ENCODE measurements around the gene FUBP1.

Gene FUBP1

GRCh38 chr1:77976433-77977076 lies 2.3 kb downstream of the FUBP1 start:
- Histone ChIP-seq H3K36me3 (ENCODE audit: insufficient read depth, insufficient read length, low read length) (peaks cover 67% of the 10 kb centered on the region), H3K27me3 (ENCODE audit: insufficient read depth, insufficient read length) (no peaks in the 10 kb centered on the region), H3K4me1 (ENCODE audit: insufficient read depth, insufficient read length) (no peaks in the 10 kb centered on the region), H3K4me3 (ENCODE audit: insufficient read length, low read depth) (peak overlapping the region; percentile 100), H3K9me3 (ENCODE audit: insufficient read depth, low read length) (no peaks in the 10 kb centered on the region), H3K9ac (ENCODE audit: insufficient read length, low read depth) (peak overlapping the region; percentile 100)
- no peak for DNase-seq (ENCODE audit: low read depth, low spot score)
- no peak for TF ChIP-seq SUZ12 (IDR thresholded peaks at IDR 0.05; ENCODE audit: extremely low read depth, insufficient read depth, insufficient read length)
- no peak for TF ChIP-seq YY1 (IDR thresholded peaks at IDR 0.05; ENCODE audit: insufficient read depth, insufficient read length)
- no peak for TF ChIP-seq ZNF274 (IDR thresholded peaks at IDR 0.05; ENCODE audit: low read depth, low read length)

- H3K4me3 ChIP-seq (ENCODE audit: insufficient read length, low read depth), result peak overlapping the region; percentile 100
Measured at GRCh38 chr1:77975907-77976306, 3.0 kb downstream of the FUBP1 start.

DNA sequence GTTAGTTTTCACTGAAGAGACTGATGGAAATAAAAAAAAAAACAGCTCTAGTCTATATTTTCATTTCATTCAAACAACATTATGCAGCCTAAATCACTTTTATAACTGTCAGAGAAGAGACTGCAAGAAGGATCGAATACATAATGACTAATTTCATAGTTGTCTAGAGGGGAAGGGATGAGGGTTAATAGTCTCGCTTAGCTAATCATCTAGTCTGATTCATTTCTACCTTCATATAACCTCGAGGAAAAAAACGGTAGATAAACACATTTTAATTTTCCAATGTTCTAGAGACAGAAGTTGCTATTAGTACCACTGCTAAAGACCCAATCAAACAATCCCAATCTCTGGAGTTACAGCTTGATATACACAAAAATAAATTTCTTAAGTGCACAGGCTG lies 3.5 kb downstream of the FUBP1 start:
- no peaks in the 10 kb centered on the region for H3K4me1 ChIP-seq (ENCODE audit: insufficient read depth, insufficient read length)
- H3K36me3 ChIP-seq (ENCODE audit: insufficient read depth, insufficient read length, low read length), result peaks cover 69% of the 10 kb centered on the region
- peak overlapping the region; percentile 100 for H3K4me3 ChIP-seq (ENCODE audit: insufficient read length, low read depth)
- DNase-seq (ENCODE audit: low read depth, low spot score), result no peak
- no peak overlapping the region for H3K9ac ChIP-seq (ENCODE audit: insufficient read length, low read depth)
- H3K9me3 ChIP-seq (ENCODE audit: insufficient read depth, low read length), result no peaks in the 10 kb centered on the region
- TF ChIP-seq ZNF274 (IDR thresholded peaks at IDR 0.05; ENCODE audit: low read depth, low read length), result no peak
- no peak for TF ChIP-seq SUZ12 (IDR thresholded peaks at IDR 0.05; ENCODE audit: extremely low read depth, insufficient read depth, insufficient read length)
- TF ChIP-seq YY1 (IDR thresholded peaks at IDR 0.05; ENCODE audit: insufficient read depth, insufficient read length), result no peak
- H3K27me3 ChIP-seq (ENCODE audit: insufficient read depth, insufficient read length), result no peaks in the 10 kb centered on the region

More at GRCh38 chr1:77975907-77976306, 3.0 kb downstream of the FUBP1 start:
- peaks cover 68% of the 10 kb centered on the region for H3K36me3 ChIP-seq (ENCODE audit: insufficient read depth, insufficient read length, low read length)
- H3K27me3 ChIP-seq (ENCODE audit: insufficient read depth, insufficient read length), result no peaks in the 10 kb centered on the region
- DNase-seq (ENCODE audit: low read depth, low spot score), result no peak
- no peak for TF ChIP-seq ZNF274 (IDR thresholded peaks at IDR 0.05; ENCODE audit: low read depth, low read length)
- peak overlapping the region; percentile 23 for H3K9ac ChIP-seq (ENCODE audit: insufficient read length, low read depth)
- H3K9me3 ChIP-seq (ENCODE audit: insufficient read depth, low read length), result no peaks in the 10 kb centered on the region
- H3K4me1 ChIP-seq (ENCODE audit: insufficient read depth, insufficient read length), result no peaks in the 10 kb centered on the region

GRCh38 chr1:77972080-77972479 lies 6.8 kb downstream of the FUBP1 start:
- TF ChIP-seq YY1 (IDR thresholded peaks at IDR 0.05; ENCODE audit: insufficient read depth, insufficient read length) (no peak), SUZ12 (IDR thresholded peaks at IDR 0.05; ENCODE audit: extremely low read depth, insufficient read depth, insufficient read length) (no peak), ZNF274 (IDR thresholded peaks at IDR 0.05; ENCODE audit: low read depth, low read length) (no peak)
- peaks cover 86% of the 10 kb centered on the region for H3K36me3 ChIP-seq (ENCODE audit: insufficient read depth, insufficient read length, low read length)

DNA sequence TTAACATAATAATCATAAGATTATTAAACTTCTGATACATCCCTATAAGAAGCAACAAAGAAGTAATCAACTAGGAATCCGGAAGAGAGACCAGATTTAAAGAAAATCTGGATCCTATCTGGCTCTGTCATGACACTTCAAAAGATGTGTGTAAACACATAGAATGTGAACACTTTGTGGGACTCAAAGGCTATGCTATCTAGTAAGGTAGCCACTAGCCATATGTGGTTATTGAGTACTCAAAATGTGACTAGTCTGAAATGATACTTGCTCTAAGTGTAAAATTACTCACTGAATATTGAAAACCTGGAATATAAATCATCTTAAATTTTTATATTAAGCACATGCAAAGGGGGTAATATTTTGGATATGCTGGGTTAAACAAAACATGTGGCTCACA lies 8.7 kb downstream of the FUBP1 start:
- no peak for DNase-seq (ENCODE audit: low read depth, low spot score)
- Histone ChIP-seq H3K4me3 (ENCODE audit: insufficient read length, low read depth) (no peak overlapping the region), H3K9me3 (ENCODE audit: insufficient read depth, low read length) (no peaks in the 10 kb centered on the region), H3K36me3 (ENCODE audit: insufficient read depth, insufficient read length, low read length) (peaks cover 88% of the 10 kb centered on the region), H3K9ac (ENCODE audit: insufficient read length, low read depth) (no peak overlapping the region), H3K4me1 (ENCODE audit: insufficient read depth, insufficient read length) (no peaks in the 10 kb centered on the region), H3K27me3 (ENCODE audit: insufficient read depth, insufficient read length) (no peaks in the 10 kb centered on the region)
- TF ChIP-seq SUZ12 (IDR thresholded peaks at IDR 0.05; ENCODE audit: extremely low read depth, insufficient read depth, insufficient read length), result no peak
- no peak for TF ChIP-seq YY1 (IDR thresholded peaks at IDR 0.05; ENCODE audit: insufficient read depth, insufficient read length)

More at GRCh38 chr1:77972080-77972479, 6.8 kb downstream of the FUBP1 start:
- no peaks in the 10 kb centered on the region for H3K27me3 ChIP-seq (ENCODE audit: insufficient read depth, insufficient read length)
- no peaks in the 10 kb centered on the region for H3K4me1 ChIP-seq (ENCODE audit: insufficient read depth, insufficient read length)
- no peak overlapping the region for H3K9ac ChIP-seq (ENCODE audit: insufficient read length, low read depth)
- H3K9me3 ChIP-seq (ENCODE audit: insufficient read depth, low read length), result no peaks in the 10 kb centered on the region
- H3K4me3 ChIP-seq (ENCODE audit: insufficient read length, low read depth), result no peak overlapping the region
- no peak for DNase-seq (ENCODE audit: low read depth, low spot score)

DNA sequence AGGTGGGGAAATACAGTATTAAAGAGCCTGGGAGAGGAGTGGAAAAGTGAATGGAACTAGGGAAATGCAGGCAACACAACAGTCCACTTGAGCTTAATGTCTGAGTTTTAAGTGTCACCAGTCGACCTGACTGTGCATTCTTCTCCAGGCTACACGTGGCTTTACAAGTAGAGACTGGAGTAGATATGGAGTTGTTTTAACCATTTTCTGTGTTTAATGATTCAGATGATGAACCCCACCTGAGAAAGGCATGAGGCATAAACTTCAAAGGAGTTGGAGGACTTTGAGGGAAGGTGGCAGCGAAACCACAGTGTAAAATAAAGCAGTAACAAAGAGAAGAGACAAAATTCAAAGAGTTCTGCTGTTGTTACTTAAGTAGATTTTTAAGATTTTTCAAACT lies 12.6 kb downstream of the FUBP1 start:
- H3K4me3 ChIP-seq (ENCODE audit: insufficient read length, low read depth), result no peak overlapping the region
- no peaks in the 10 kb centered on the region for H3K4me1 ChIP-seq (ENCODE audit: insufficient read depth, insufficient read length)
- DNase-seq (ENCODE audit: low read depth, low spot score), result no peak
- no peaks in the 10 kb centered on the region for H3K27me3 ChIP-seq (ENCODE audit: insufficient read depth, insufficient read length)
- H3K36me3 ChIP-seq (ENCODE audit: insufficient read depth, insufficient read length, low read length), result peaks cover 99% of the 10 kb centered on the region
- H3K9ac ChIP-seq (ENCODE audit: insufficient read length, low read depth), result no peak overlapping the region
- no peaks in the 10 kb centered on the region for H3K9me3 ChIP-seq (ENCODE audit: insufficient read depth, low read length)
- TF ChIP-seq SUZ12 (IDR thresholded peaks at IDR 0.05; ENCODE audit: extremely low read depth, insufficient read depth, insufficient read length) (no peak), YY1 (IDR thresholded peaks at IDR 0.05; ENCODE audit: insufficient read depth, insufficient read length) (no peak), ZNF274 (IDR thresholded peaks at IDR 0.05; ENCODE audit: low read depth, low read length) (no peak)

DNA sequence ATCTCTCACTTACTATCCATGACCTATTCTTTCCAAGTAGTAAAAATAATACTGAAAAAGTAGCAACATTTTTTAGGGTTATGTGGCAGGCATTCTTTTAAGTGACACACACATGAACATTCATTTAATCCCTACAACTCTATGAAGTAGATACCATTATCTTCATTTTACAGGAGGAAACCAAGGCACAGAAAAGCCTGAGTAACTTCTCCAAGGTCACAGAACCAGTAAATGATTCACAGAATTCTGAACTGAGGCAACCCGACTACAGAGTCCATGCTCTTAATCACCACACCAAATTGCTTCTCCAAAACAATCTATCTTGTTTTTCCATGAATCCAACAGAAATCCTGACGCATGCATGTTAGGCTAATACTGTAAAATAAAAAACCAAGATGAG lies 17.5 kb downstream of the FUBP1 start:
- TF ChIP-seq SUZ12 (IDR thresholded peaks at IDR 0.05; ENCODE audit: extremely low read depth, insufficient read depth, insufficient read length) (no peak), ZNF274 (IDR thresholded peaks at IDR 0.05; ENCODE audit: low read depth, low read length) (no peak), YY1 (IDR thresholded peaks at IDR 0.05; ENCODE audit: insufficient read depth, insufficient read length) (no peak)

More for the DNA sequence above, 17.5 kb downstream of the FUBP1 start:
- Histone ChIP-seq H3K9me3 (ENCODE audit: insufficient read depth, low read length) (no peaks in the 10 kb centered on the region), H3K36me3 (ENCODE audit: insufficient read depth, insufficient read length, low read length) (peaks cover 100% of the 10 kb centered on the region), H3K4me1 (ENCODE audit: insufficient read depth, insufficient read length) (no peaks in the 10 kb centered on the region), H3K4me3 (ENCODE audit: insufficient read length, low read depth) (no peak overlapping the region), H3K27me3 (ENCODE audit: insufficient read depth, insufficient read length) (no peaks in the 10 kb centered on the region), H3K9ac (ENCODE audit: insufficient read length, low read depth) (no peak overlapping the region)
- DNase-seq (ENCODE audit: low read depth, low spot score), result no peak

All from NT2/D1 (cell line).